IPS-18c (cell line): ENCODE data around the gene PNKP.

Experiments used
- H3K4me3 ChIP-seq: 2 replicates; pipeline ENCODE4 v1.7.0; 2013; ENCODE audit warnings: low read depth, mild to moderate bottlenecking, low read length, moderate library complexity; ENCODE audit not compliant: insufficient read depth
- H3K9me3 ChIP-seq: one replicate; pipeline ENCODE4 v1.6.1; 2013; ENCODE audit warnings: mild to moderate bottlenecking, low read length, moderate library complexity; ENCODE audit not compliant: control insufficient read depth, insufficient read depth

Gene PNKP

DNA sequence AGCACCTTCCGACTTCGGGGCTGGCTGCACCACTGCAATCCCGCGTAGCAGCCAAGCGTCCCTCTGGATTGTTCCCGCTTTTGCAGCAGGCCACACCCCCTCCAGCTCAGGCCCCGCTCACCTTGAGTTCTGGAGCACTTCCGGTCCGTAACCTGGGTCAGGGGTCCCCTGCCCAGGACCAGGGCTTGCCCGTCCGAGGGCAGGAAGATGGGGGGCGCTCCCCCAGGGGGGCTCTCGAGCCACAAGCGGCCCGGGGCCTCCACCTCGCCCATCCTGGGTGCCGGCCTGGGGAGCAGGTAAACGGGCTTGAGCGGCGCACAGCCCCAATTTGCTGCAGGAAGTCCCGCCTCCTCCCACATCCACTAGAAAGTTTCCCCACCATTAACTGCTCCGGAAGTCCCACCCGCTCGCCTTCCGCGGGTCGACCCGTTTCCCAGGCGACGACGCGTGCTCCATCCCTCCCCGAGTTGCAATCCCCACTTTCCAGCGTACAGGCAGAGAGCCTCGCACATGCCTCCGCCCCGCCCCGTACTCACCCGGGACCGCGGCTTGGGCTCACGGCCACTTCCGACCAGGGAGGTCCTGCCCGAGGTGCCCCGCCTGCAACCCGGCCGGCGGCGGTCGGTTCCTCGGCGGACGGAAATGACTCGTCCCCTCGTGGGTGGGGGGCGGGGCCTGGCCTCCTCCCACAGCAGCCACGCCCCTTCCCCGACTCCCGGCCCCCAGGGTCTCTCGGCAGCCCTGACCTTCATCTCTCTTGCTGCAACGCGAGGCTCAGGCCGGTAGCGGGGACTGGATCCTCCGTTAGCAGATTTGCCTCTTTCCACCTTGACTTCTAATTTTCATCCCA is at the start of gene PNKP:
PNKP (minus strand) TSS at position 644 of the 850 bp plus-strand sequence; CDS start at position 272, 372 bp downstream.
- Histone ChIP-seq H3K4me3 (peak within 1 kb of the TSS; percentile 99), H3K9me3 (peaks cover 2% of the 10 kb centered on the region)

DNA sequence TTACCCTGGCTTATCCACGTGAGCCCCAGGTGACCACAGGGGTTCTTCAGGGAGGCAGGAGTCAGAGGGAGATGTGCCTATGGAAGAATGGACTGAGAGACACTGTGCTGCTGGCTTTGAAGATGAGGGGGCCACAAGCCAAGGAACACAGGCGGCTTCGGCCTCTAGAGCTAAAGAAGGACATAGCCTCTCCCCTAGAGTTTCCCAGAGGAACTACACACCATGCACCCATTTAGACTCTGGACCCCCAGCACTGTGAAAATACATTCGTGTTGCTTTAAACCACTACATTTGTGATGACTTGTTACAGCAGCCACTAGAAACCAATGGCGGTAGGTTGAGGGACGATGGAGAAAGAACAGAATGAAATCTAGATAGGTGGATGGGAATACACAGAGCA is 47.9 kb upstream of the PNKP start:
- peaks cover 3% of the 10 kb centered on the region for H3K9me3 ChIP-seq
- no peak overlapping the region for H3K4me3 ChIP-seq

DNA sequence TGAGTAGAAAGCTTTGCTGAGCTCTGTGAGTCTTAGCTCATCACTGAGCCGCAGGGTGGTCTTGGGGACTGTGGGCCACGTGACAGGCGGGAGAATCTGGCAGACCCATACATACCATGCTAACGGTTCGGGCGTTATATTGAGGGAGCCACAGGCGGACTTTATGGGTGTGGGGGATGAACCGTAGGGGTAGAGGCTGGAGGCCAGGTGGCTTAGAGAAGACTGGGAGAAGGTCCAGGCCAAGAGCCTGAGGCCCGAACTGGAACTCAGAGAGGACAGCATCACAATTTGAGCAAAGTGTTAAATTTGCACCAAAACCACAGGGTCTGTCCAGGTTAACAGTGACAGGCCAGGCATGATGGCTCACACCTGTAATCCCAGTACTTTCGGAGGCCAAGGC is 46.3 kb upstream of the PNKP start:
- peaks cover 3% of the 10 kb centered on the region for H3K9me3 ChIP-seq
- H3K4me3 ChIP-seq, result no peak overlapping the region

DNA sequence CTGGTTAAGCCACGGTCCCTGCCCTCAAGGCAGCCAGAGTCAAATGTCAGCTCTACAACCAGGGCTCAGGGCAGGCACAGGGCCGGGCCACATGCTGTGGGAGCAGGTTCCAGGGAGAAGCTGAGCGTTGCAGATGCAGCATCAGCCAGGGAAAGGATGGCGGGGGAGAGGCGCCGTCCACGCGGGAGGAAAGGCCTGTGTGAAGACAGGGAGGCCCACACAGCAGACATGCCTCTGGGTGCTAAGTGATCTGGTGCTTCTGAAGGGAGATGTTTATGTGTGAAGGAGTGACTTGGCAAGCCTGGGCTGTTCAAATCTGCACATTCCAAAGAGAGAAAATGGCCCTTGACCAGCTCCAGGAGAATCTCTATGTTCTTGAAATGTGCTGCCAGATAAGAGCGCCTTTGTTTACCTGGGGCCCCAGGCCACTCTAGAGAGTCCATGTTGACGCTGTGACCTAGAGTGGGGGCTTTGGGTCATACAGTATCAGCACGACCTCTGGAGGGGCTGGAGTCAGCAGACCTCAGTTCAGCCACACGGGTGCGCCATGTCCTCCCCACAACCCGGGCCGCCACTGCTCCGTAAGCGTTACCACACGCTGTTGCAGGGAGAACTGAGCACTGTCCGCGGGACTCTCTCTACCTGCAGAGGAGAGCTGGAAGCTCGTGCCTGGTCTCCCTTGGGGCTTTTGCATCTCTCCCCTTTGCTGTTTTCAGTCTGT is 45.7 kb upstream of the PNKP start:
- Histone ChIP-seq H3K9me3 (peaks cover 3% of the 10 kb centered on the region), H3K4me3 (no peak overlapping the region)

DNA sequence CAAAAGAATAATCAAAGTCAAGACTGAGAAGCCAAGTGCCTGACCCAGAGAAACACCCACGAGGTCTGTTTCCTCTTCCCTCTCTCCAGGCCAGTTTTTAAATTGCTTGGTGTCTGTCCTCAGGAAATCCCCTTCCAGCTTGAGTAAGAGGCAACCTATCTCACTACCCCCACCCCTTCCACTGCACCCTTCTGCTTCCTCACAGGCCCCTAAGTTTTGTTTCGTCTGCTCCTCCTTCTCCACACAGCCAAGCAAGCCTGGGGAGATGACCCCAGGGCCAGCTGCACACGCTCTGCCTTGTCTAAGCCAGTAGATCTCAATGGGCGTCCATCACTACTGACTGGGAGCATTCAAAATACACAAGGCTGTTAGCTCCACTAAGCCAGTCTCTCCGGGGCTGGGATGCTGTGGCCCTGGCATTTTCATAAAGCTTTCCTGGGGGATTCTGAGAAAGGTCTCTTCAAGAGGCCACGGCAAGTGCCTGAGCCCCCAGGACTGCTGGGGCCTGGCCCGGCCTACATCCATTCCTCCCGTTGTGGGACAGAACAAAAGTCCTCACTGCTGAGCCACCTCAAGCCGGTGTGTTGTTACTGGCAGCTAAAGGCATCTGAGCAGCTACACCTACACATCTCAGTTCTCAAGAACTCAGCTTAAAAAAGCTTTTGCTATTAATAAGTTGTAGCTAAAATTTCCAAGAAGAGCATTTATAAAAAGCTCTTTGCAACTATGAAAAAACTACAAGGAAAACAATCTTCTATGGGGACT is 44.2 kb upstream of the PNKP start:
- Histone ChIP-seq H3K4me3 (no peak overlapping the region), H3K9me3 (peaks cover 3% of the 10 kb centered on the region)

DNA sequence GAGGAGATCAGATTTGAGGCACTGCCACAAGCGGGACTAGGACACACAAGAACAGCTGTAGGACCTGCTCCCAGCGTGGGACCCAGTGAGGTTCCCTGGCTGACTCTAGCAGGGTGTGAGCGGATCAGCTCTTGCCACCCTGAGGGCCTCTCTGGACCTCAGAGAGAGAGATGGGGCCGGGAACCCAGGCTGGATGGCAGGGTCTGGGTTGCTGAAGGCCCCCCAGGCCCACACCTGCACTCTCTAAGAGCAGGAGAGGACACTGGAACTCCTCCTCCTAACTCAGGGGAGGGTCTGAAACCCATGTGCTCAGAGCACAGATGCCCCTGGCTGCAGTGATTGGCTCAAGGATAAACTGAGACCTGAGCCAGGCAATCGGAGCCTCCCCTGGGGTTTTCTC is 42.8 kb upstream of the PNKP start:
- H3K4me3 ChIP-seq, result no peak overlapping the region
- no peaks in the 10 kb centered on the region for H3K9me3 ChIP-seq

DNA sequence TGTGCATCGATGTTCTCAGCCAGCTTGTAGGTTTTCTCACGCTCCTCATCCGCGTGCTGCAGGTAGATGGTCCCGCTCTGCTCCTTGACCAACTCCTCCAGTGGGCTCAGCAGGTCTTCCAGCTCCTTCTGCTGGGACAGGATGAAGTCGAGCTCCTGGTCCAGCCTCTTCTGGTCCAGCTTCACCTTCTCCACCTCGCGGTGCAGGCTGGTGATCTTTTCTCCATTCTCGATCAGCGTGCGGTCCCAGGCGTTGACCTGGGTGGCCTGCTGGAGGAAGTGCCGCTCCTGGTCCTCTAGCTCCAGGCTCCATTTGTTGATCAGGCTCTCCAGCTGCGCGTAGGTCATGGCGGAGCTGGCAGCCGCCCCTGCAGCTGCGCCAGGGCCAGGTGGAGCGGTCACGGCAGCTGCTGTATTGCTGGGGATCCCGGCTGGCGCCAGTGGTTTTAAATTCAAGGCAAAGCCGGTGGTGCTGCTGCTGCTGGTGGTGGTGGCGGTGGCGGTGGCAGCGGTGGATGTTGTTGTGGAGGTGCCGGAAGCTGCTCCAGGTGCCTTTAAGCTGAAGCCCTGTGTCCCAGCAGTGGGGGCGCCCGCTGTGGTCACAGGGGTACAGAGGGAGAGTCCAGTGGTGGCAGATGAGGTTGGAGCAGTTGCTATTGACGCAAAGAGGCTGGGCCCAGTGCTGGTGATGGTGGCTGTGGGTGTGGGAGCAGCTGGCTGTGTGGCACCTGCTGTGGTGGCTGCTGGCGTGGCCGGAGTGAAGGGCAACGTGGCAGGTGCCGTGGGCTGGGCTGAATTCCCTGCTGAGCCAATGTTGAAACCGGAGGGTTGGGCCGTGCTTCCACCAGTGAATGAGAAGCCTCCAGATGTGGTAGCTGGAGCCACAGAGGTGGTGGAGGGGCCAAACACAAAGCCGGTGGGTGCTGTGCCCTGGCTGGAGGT is 41.4 kb upstream of the PNKP start:
- Histone ChIP-seq H3K4me3 (no peak overlapping the region), H3K9me3 (no peaks in the 10 kb centered on the region)

DNA sequence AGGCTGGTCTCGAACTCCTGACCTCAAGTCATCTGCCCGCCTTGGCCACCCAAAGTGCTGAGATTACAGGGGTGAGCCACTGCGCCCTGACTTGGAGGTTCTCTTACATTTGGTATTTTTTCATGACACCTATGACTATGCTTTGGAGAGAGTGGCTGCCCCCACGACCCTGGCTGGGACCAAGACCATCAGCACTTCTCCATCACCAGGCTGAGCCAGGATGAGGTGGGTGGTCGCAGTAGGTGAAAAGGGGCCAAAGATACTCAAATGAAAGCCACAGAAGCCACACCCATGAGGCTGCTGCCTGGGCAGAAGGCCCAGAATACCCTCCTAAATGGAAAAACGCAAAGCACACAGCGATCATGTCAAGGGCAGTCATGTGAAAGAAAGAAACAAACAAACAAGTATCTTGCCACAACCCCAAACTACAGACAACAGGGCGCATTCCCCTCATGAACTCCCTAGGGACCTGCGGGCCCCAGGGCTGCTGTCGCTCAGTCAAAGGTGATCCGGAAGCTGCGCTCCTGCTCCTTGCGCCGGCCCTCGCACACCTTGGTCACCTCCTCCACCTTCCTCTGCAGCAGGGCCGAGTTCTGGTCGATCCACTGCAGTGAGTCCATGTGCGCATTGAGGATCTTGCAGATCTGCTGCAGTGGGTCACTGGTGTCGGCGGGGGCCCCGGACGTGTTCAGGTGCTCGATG is 40.5 kb upstream of the PNKP start:
- Histone ChIP-seq H3K4me3 (no peak overlapping the region), H3K9me3 (no peaks in the 10 kb centered on the region)

DNA sequence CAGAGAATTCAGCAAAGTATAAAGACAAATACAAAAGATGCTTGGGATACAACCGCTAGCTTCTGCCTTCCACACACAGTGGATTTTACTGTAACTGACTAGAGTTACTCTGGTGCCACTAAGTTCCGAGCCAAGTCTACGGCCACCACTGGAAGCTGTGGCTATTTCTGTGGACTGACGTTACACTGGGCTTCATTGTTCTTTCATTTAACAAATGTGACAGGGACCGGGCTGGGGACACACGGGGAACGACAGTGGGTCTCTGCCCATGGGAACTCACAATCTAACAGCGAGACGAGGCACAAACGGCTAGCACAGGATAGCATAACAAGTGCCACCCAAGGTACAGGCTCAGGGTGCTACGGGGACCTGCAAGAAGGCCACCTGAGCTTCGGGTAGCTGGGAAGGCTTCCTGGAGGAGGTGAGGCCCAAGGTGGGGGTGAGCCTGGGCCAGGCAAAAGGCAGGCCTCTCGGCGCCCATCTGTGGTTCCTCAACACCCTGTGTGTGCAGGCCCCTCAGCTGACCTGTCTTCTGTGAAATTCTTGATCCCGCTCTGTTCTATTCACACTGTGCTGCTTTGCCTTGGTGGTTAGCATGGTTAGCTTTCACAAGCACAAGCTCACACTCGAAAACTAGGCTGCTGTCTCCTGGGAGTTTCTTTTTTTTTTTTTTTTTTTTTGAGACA is 39.6 kb upstream of the PNKP start:
- no peak overlapping the region for H3K4me3 ChIP-seq

DNA sequence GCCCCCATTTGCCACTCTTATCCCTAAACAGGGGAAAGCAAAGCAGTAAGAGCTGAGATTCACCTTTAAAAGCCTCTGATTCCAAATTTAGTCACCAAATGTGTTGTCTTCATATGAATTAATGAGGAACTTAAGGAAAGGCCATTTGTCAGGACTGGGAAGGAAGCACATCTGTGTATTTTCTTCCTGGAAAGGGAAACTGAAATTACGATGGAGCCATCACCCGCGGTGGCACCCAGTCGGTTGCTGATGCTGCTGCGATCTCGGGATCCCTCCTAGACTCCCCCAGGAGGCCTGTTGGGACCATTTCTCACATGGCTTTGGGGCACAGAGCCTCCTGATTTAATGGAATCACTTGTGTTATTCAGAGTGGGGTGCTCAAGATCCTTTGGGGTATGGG is 36.8 kb upstream of the PNKP start:
- Histone ChIP-seq H3K4me3 (no peak overlapping the region), H3K9me3 (no peaks in the 10 kb centered on the region)

More for the DNA sequence above, 39.6 kb upstream of the PNKP start:
- no peaks in the 10 kb centered on the region for H3K9me3 ChIP-seq

DNA sequence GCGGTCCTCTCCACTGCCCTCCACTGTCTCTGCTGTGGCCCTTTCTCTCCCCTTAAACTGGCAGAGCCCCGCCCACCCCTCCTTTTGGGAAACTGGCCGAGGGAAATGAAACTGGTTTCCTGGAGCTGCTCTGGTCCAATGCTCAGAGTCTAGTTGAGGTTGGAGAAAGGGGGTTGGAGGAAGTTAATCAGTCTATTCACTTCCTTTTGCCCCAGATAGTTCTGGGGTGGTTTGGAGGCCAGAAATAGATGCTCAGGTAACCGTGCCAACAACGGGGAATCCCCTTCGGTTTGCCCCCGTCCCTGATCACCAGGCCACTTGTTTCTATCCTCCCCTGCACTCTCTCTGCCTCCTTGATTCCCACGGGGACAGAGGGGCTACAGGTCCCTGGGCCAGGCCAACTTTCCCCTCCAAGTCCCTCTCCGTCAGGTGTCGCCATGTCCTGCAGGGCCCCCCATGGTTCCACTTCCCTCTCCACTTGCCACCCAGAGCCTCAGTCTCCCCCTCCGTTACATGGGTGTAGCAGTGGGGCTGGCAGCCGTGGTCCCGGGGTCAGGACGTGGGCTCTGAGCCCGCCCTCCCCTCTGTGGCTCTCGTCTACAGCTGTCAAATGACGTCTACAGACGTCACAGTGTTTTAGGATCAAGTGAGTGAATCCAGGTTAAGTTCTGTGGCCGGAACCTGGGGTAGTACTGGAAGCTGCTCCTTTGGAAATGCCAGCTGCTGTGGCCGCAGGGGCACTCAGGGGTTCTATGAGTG is 29.7 kb upstream of the PNKP start, which contains the start of gene IL4I1:
IL4I1 (minus strand) TSS at position 25 of the 759 bp plus-strand sequence. CDS start 727 bp downstream, outside the sequence.
- peaks cover 3% of the 10 kb centered on the region for H3K9me3 ChIP-seq
- H3K4me3 ChIP-seq, result no peak within 1 kb of the TSS

DNA sequence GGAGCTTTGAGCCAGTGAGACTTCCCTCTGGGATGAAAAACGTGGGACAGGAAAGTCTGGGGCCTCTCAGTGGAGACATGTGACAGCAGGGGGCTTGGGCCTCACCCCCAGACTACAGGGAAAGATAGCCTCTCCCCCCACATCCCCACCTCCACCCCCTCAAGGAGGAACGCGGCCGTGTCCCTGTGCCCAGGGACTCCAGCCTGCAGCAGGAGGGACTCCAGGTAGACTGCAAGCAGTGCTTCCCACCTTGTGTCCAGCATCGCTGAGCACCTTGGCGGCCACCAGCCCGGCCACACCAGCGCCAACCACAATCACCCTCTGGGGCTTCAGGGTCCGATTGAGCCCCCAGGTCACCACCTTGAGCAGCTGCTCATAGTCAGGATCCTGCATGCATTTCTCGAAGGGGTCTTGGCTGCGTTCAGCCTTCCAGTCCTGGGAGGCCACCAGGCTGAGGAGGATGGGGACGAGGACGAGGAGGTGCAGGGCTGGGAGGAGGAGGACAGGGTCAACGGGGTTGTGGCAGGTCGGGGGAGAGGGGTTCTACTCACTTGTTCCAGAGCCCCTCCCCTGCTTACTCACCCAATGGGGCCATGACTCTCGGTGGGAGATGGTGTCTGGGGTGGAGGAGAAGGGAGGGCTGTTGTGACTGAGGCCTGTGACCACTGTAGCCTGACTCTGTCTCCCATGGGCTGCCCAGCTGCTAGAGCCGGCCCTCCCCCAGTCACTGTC is 28.4 kb upstream of the PNKP start:
- H3K9me3 ChIP-seq, result peaks cover 3% of the 10 kb centered on the region

DNA sequence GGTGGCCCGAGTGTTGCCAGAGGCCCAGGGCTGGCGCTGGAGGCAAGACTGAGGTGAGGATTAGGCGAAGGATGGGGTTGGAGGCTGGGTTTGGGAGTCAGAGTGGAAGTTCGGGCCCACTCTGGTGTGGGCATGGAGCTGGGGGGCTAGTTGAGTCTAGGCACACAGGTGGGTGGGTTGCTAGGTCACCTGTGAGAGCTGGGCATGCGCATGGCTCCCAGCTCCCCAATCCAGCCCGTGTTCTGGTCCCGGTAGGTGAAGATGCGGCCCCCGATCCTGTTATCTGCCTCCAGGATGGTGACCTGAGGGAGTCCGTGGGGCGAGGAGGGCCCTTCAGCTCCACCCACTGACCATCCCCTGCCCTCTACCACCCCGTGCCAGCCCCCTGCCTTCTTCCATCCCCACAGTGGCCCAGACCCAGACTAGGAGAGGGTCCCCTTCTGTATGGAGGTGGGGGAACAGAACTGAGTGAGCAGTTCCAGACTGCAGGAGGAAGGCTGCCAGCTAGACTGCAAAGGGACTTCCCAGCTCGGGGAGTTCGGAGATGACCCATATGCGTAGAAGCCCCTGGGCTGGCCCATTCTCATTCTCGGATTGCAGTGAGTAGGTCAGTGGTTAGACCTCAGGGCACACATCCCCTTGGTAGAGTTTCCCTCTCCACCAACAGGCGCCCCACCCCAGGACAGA is 27.6 kb upstream of the PNKP start:
- Histone ChIP-seq H3K9me3 (peaks cover 3% of the 10 kb centered on the region), H3K4me3 (no peak overlapping the region)

More for the DNA sequence above, 28.4 kb upstream of the PNKP start:
- no peak overlapping the region for H3K4me3 ChIP-seq
